GM21576 (cell line): ENCODE measurements around the gene ARMH3.
A peak's percentile ranks its signal among the peaks of the same experiment; 100 is the strongest.

ENCODE experiments used
- ATAC-seq: cut with Tn5 transposase; IDR thresholded peaks from one replicate; pipeline ENCODE4 v1.9.1; 2021; ENCODE audit warnings: mild to moderate bottlenecking, moderate library complexity; ENCODE audit not compliant: unreplicated experiment

ARMH3 gene

GRCh38 chr10:101902032-101902819 is 153.7 kb downstream of the ARMH3 start:
- no peak for ATAC-seq

- peak; percentile 43 for ATAC-seq
Observed at GRCh38 chr10:101901340-101901739, 154.6 kb downstream of the ARMH3 start.

GRCh38 chr10:101897633-101898032 is 158.3 kb downstream of the ARMH3 start:
- no peak for ATAC-seq

- no peak for ATAC-seq
Observed at GRCh38 chr10:101896225-101896877, 159.6 kb downstream of the ARMH3 start.

- no peak for ATAC-seq
Observed at GRCh38 chr10:101895781-101896180, 160.2 kb downstream of the ARMH3 start.

GRCh38 chr10:101894742-101895141 is 161.2 kb downstream of the ARMH3 start:
- no peak for ATAC-seq

- no peak for ATAC-seq
Observed at GRCh38 chr10:101894266-101894665, 161.7 kb downstream of the ARMH3 start.

- no peak for ATAC-seq
Observed at GRCh38 chr10:101893510-101894120, 162.4 kb downstream of the ARMH3 start.

- no peak for ATAC-seq
Observed at GRCh38 chr10:101892782-101893391, 163.1 kb downstream of the ARMH3 start.

- ATAC-seq = peak; percentile 59
Observed at GRCh38 chr10:101889256-101890210, 166.4 kb downstream of the ARMH3 start.

- ATAC-seq = no peak
Observed at GRCh38 chr10:101888251-101888949, 167.6 kb downstream of the ARMH3 start.

- no peak for ATAC-seq
Observed at GRCh38 chr10:101887775-101888174, 168.2 kb downstream of the ARMH3 start.

GRCh38 chr10:101886521-101887312 is 169.3 kb downstream of the ARMH3 start:
- ATAC-seq = no peak

- no peak for ATAC-seq
Observed at GRCh38 chr10:101881036-101881774, 174.8 kb downstream of the ARMH3 start.

- no peak for ATAC-seq
Observed at GRCh38 chr10:101880232-101880573, 175.8 kb downstream of the ARMH3 start.

GRCh38 chr10:101879456-101880231 is 176.3 kb downstream of the ARMH3 start:
- no peak for ATAC-seq

GRCh38 chr10:101878869-101879268 is 177.1 kb downstream of the ARMH3 start:
- no peak for ATAC-seq
